NCI-H1417 (cell line): ENCODE measurements around the gene SASH1.
"Not testable (repeated sequence)": the region's sequence is repeated elsewhere in the genome, so short reads cannot be mapped to it uniquely, and the experiment has no call there.

Experiments used
- DNase-seq, 3 experiments: peaks; one replicate each; lab custom pipeline; 2025; lab: John Stamatoyannopoulos, UW

SASH1 gene

GRCh38 chr6:148550569-148550968 is 207.9 kb downstream of the SASH1 start:
- DNase-seq: no peak

GRCh38 chr6:148551226-148551625 is 208.6 kb downstream of the SASH1 start:
- no peak for DNase-seq

- DNase-seq: no peak
These were observed 213.8 kb downstream of the SASH1 start for GRCh38 chr6:148556410-148556809.

- DNase-seq: no peak
These were observed 215.2 kb downstream of the SASH1 start for GRCh38 chr6:148557796-148558321.

GRCh38 chr6:148559848-148560433 is 217.3 kb downstream of the SASH1 start:
- DNase-seq: peak; percentile 75 to 96 (median 95)

- DNase-seq: no peak
These were observed 219.0 kb downstream of the SASH1 start for GRCh38 chr6:148561629-148562028.

- no peak for DNase-seq
These were observed 220.4 kb downstream of the SASH1 start for GRCh38 chr6:148563066-148563465.

- no peak for DNase-seq
These were observed 221.9 kb downstream of the SASH1 start for GRCh38 chr6:148564494-148565035.

- DNase-seq: no peak
These were observed 222.8 kb downstream of the SASH1 start for GRCh38 chr6:148565321-148565926.

- no peak for DNase-seq
These were observed 223.5 kb downstream of the SASH1 start for GRCh38 chr6:148565930-148566663.

- no peak for DNase-seq
These were observed 224.2 kb downstream of the SASH1 start for GRCh38 chr6:148566664-148567350.

- no peak for DNase-seq
These were observed 227.8 kb downstream of the SASH1 start for GRCh38 chr6:148570456-148570855.

- DNase-seq: no peak
These were observed 230.2 kb downstream of the SASH1 start for GRCh38 chr6:148572676-148573335.

- peak in 2 of 3 experiments; percentile 20 to 74 for DNase-seq
These were observed 231.3 kb downstream of the SASH1 start for GRCh38 chr6:148573922-148574321.

GRCh38 chr6:148577687-148578488 is 235.2 kb downstream of the SASH1 start:
- peak; percentile 54 to 82 (median 71) for DNase-seq

- no peak for DNase-seq
These were observed 235.8 kb downstream of the SASH1 start for GRCh38 chr6:148578489-148578814.

GRCh38 chr6:148578837-148579565 is 236.4 kb downstream of the SASH1 start:
- DNase-seq: no peak

- no peak for DNase-seq
These were observed 237.8 kb downstream of the SASH1 start for GRCh38 chr6:148580442-148580841.

GRCh38 chr6:148583631-148584030 is 241.0 kb downstream of the SASH1 start:
- DNase-seq: no peak

- DNase-seq: not testable (repeated sequence)
These were observed 243.0 kb downstream of the SASH1 start for GRCh38 chr6:148585641-148586040.
